Measurements from ENCODE around the gene CMTM6.
"Not testable (repeated sequence)": the region's sequence is repeated elsewhere in the genome, so short reads cannot be mapped to it uniquely, and the experiment has no call there.

Gene CMTM6

DNA sequence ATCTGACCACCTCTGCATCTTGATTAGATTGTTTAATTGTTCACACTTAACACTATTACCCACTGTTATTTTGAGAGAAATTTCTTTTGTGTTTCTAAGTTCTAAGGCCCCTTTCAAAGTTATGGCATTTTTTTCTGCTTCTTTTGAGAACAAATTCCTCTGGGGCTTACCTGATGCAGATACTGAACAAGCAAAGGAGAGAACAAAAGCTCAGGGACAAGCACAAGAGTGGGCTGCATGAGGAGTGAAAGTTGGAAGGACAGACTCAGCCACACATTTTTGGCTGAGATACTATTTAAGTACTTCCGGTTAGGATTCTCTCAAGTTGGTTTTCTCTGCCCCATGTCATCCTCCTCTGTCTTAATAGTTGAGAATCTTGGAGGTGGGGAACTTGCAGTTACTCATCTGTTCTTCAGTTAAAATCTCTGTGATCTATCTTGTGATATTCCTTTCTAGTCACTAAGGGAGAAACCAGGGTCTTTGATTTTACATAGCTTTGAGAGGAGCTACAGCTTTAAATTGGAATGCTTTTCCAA is 54.7 kb downstream of the CMTM6 start:
- no peak for DNase-seq (ENCODE audit: low read depth)

DNA sequence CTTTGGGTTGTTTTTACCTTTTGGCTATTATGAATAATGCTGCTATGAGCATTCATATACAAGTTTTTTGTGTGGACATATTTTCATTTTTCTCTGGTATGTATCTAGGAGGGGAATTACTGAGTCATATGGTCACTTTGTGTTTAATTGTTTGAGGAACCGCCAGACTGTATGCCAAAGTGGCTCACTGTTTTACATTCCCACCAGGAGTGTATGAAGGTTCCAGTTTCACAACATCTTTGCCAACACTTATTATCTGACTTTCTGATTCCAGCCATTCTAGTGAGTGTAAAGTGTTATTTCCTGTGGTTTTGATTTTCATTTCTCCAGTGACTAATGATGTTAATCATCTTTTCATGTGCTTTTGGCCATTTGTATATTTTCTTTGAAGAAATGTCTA is 59.2 kb downstream of the CMTM6 start:
- DNase-seq (ENCODE audit: low read depth): no peak

DNA sequence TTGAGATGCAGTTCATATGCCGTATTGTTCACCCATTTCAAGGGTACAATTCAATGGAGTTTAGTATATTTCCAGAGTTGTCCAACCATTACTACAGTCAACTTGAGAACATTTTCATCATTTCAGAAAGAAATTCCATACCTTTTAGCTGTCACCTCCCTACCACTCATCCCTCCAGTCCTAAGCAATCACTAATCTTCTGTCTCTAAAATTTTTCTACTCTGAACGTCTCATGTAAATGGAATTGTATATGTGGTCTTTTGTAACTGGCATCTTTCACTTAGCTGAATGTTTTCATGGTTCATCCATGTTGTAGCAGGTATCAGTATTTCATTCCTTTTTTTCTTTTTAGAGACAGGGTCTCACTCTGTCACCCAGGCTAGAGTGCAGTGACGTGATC is 59.9 kb downstream of the CMTM6 start:
- DNase-seq (ENCODE audit: low read depth): no peak

DNA sequence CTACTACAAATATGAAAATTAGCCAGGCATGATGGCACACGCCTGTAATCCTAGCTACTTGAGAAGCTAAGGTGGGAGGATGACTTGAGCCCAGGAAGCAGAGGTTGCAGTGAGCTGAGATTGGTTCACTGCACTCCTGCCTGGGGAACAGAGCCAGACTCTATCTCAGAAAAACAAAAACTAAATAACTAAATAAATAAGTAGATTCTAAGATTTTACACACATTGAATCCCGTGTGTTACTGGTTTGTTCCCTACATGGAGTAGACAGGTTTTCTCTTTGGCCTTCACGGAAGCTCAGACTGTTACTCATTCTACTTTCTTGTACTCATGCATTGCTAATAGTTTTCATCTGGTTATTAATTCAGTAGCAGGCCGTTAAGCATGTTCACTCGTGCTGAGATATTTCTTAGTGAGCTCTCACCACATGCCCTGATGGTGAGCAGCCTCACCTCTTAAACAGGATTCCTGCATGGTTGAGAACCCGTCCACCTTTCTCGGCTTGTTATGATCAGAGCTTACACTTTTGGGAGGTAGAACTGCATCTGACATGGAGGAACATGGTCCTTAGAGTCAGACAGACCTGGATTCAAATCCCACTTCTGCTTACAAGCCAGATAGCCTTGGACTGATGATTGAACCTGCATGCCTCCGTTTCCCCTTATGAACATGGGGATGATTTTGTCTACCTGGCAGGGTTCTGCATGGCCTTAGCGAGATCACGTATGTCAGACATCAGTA is 61.9 kb downstream of the CMTM6 start:
- DNase-seq (ENCODE audit: low read depth): no peak

DNA sequence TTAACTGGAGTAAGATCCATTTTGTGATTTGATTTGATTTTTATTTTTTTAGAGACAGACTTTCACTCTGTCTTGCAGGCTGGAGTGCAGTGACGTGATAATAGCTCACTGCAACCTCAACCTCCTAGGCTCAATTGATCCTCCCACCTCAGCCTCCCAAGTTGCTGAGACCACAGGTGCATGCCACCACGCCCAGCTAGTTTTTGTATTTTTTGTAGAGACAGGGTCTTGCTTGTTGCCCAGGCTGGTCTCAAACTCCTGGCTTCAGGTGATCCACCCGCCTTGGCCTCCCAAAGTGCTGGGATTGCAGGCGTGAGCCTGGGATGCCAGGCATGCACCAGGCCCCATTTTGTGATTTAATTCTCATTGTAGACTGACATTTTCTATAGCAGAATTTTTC is 63.2 kb downstream of the CMTM6 start:
- DNase-seq (ENCODE audit: low read depth): not testable (repeated sequence)

DNA sequence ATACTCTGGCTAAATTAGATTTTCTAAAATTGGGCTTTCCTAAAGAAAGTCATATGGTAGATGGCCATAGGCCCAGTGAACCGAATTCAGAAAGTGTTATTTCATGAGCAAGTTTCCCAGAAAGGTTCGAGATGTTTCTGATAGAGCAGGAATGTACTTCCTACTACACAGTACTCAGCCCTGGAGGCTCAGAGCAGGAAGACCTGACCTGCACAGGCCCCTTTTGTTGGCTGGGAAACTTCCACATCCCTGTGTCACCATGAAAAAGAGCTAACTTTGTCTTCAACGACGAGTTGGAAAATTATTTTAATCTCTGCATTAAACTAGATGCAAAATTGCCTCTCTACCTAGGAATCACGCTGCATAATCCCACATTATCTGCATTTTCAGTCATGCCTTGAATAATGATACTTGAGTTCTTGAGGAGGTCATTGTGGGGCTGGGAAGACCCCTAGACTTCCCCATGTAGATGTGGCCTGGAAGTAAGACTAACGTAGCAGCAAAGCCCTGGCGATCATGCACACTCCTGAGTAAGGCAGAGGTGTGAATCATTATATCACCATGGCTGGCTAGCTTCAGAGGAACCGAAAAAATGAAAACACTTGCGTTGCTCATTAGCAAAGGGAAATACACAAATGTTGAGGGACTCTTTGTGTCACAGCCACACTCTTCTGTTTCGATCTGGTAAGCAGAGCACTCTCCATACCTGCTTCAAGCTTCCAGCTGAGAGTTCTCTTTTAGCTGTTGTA is 63.9 kb downstream of the CMTM6 start:
- no peak for DNase-seq (ENCODE audit: low read depth)

DNA sequence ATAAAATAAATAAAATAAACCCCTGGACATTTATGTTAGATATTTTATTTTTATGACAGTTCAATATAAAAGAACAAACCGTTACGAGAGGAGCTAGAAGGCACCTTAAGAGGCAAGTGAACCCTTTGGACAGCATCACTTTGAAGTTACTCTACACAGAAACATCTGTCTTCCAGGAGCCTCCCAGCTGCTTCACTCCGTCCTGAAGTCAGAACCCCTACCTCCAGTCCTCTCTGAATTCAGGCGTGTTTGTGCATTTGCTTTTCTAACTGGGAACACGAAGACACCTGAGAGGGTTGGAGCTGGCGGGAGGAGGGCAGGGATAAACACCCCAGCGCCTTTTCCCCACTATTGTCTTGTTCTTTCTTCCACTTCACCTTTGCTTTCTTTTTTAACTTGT is 64.8 kb downstream of the CMTM6 start:
- no peak for DNase-seq (ENCODE audit: low read depth)

DNA sequence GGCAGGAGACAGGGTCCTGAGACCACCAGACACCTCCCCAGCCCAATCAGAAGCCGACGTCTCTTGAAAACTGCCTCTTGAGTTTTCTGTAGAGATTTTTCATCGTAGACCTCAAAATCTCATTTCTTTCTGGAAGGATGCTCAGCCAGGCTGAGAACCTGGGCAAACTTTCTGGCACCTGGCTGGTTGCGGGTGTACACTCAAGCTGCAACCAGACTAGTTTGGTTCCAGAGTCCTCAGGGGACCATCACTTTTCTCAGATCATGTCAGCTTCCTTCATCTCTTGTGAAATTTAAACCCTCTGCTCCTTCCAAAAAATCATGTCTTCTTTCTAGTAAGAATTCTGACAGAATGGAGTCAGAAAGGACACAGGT is 65.8 kb downstream of the CMTM6 start:
- DNase-seq (ENCODE audit: low read depth): no peak

DNA sequence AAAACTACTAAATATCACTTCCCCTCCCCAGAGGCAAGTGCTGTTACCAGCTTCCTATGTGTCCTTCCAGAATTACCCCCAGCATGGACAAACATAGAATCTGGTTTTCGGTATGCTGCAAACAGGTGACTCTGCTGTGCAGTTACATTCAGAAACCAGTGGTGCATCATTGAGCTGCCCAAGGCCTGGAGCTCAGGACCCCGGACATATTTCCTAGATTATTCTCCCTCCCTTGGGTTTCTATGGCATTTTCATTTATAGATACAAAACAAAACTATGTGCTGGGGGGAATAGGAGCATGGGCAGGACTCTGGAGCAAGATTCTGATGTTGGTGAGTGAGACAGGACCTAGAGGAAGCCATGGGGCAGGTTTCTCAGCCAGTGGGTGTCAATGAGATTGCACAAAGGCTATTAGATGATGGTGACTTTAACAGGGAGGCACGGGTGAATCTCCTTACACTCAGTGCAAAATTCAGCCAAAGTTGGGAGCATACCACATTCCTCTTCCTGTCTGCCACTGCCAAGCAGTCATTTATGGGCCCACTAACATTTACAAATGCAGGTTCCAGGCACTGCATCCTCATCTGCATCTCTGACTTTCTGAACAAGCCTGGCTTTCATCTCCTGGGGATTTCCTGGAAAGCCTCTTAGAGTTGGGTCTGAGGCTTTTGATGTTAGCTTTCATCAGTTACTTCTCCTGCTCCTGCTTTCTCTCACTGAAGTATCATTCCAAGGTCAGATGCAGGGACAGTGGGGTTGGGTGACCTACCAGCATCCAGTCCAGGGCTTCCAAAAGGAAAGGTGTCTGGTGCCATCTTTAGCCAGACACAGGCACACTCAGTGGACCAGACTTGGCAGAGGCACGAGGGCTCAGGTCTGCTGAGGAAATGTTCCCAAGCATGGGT is 66.5 kb downstream of the CMTM6 start:
- DNase-seq (ENCODE audit: low read depth): no peak

DNA sequence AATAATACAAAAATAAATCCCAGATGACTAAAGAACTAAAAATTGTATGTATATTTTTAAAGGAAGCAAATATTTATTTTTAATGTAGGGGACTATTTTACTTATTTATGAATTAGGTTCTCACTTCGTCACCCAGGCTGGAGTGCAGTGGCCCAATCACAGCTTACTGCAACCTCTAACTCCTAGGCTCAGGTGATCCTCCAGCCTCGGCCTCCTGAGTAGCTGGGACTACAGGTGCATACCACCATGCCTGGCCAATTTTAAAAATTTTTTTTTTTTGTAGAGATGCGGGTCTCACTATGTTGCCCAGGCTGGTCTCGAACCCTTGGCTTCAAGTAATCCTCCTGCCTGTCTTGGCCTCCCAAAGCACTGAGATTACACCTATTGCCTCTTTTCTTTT is 68.4 kb downstream of the CMTM6 start:
- DNase-seq (ENCODE audit: low read depth): no peak

DNA sequence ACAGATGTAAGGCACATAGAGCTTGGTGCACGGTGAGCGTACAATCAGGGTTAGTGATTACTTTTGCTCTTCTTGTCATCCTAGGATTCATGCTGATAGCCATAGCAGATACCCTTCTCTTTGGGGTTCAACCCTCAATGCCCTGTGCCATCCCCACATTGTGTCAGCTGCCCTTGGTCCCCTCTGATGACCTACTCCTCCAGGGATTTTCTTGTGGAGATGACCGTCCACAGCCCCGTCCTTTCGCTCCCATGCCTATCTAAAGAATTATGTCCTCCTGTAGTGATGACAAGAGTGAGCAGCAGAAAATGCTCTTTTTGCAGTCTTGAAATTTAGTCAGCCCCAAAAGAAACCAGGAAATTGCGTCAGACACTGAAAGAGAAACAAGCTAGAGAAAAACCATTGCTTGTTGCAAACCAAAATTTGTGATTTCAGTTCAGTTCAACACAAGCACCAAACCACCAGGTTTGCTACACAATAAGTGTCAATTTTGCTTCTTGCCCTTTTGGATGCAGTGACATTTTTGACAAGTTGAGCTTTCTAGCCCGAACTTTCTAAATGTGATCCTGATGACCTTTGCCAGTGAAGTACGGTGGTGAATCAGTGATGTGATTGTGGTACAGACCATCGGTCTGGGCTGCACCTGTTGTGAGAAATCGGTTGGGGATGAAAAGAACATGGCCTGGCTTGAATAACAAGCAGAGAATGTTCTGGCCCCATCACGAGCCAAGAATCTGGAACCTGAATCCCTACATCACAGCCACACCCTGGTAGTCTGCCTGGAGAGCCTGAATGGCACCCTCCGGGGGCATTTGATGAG is 69.7 kb downstream of the CMTM6 start:
- no peak for DNase-seq (ENCODE audit: low read depth)

DNA sequence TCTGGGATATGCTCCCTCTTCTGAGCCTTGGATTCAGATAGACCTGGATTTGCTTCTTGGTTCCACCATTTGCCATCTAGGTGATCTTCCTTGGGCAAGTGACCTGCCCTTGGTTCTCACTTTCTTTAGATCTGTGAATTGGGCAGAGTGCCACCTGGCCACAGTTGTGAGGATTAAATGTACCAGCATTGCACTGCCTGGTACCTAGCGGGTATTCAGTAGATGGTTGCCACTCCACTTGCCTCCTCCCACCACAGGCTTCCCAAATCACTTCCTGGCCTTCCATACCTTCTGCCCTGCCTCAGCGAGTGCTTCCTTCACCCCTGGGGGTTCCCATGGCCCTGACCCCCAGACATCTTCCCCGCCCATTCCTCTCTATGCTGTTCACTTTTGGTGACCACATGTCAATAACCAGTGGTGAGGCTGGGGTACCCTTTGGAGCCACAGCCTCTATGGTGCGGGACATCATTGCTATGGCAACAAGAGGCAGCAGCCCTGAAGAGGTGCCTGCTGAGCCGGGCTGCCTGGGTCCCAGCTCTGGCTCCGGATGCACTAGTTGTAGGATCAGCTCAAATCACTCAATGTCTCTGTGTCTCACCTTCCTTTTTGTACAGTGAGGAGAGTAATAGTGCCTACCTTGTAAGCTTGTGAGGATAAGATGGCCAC is 70.5 kb downstream of the CMTM6 start:
- DNase-seq (ENCODE audit: low read depth): no peak

DNA sequence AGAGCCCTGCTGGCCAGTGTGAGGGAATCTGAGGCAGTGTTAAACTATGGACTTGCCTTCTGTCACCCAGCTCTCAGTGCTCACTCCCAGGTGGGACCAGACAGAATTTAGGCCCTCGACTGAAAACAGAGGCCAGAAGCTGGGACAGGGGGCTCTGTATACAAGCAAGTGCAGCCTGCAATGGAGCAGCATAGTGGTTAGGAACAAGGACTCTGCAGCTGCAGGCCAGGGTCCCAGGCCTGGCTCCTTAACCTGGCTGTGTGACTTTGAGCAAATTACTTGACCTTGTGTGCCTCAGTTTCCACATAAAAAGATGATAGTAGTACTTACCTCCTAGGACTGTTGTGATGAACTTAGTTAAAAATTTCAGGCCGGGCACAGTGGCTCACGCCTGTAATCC is 71.2 kb downstream of the CMTM6 start:
- no peak for DNase-seq (ENCODE audit: low read depth)
